ENCODE results near the gene LRRN4CL. TPM values are rescaled to one million over a fixed set of nuclear protein-coding genes. Genes with fewer than 3 reads are reported as not detected.

The LRRN4CL gene
- total and polyA plus RNA-seq, 9 of the 15 experiments (the other 6 are each of a cell fraction or from before 2014, with no cell fraction given) = 0.03 to 0.11 (median 0.05) TPM; not detected in 4

DNA sequence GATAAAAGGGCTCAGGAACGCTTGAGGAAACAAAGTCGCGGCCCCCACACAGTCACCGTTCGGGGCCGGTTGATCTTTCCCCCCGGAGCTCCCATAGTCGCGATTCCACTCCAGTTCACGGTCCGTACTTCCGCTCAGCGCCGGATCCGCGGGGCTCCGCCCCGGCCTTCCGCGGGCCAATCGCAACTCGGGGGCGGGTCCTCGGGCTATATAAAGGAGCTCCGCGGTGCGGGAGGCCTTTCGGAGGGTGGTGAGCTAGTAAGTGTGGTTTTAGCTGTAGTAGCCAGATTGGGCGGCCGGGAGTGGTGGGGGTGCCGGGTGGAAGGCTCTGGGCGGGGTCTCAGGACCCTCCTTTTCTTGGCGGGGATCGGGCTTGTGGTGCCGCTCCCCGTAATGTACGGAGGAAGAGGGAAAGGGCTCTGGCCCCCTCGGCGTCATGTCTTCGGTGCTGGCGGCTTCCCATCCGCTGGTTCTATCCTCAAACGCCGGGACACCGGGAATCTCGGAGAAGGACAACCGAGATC is 24.2 kb downstream of the LRRN4CL start, which contains the start of the genes C11orf98 and CSKMT (continued):
- TF ChIP-seq NR0B1 (IDR thresholded peaks at IDR 0.05; ENCODE audit: partially characterized antibody) (no peak), TBL1XR1 (IDR thresholded peaks at IDR 0.05; ENCODE audit: low read length in 2 of 2) (peak; percentile 14 to 17; a peak in 1 of 4 replicates), CHD2 (IDR thresholded peaks at IDR 0.05; ENCODE audit: low read depth, low read length) (peak; percentile 56; the same call in 1 of the 2 replicates), MEIS2 (IDR thresholded peaks at IDR 0.05; ENCODE audit: partially characterized antibody) (no peak), PRPF4 (IDR thresholded peaks at IDR 0.05; ENCODE audit: insufficient read depth, low read depth, low read length, poor library complexity, severe bottlenecking) (peak; percentile 97), SIX5 (IDR thresholded peaks at IDR 0.05; ENCODE audit: borderline replicate concordance in 1 of 2, insufficient read depth in 1 of 2, low read depth in 1 of 2, low read length in 2 of 2) (no peak), CTBP1 (IDR thresholded peaks at IDR 0.05; ENCODE audit: borderline replicate concordance) (no peak; the same call in 1 of the 2 replicates), ARID3B (CRISPR knock-in tag; IDR thresholded peaks at IDR 0.05; ENCODE audit: borderline replicate concordance) (no peak), SMAD4 (CRISPR knock-in tag; conservative IDR thresholded peaks at IDR 0.05) (no peak), VEZF1 (CRISPR knock-in tag; IDR thresholded peaks at IDR 0.05) (peak; percentile 88), PTBP1 (IDR thresholded peaks at IDR 0.05; ENCODE audit: low read depth, low read length) (no peak; the same call in 1 of the 2 replicates), HSF4 (CRISPR knock-in tag; IDR thresholded peaks at IDR 0.05; ENCODE audit: borderline replicate concordance) (no peak), ZFX (CRISPR knock-in tag; IDR thresholded peaks at IDR 0.05) (peak; percentile 81), RBM14 (IDR thresholded peaks at IDR 0.05; ENCODE audit: borderline replicate concordance, insufficient read depth, low read depth, low read length) (no peak), GTF3C2 (IDR thresholded peaks at IDR 0.05; ENCODE audit: borderline replicate concordance, extremely low read depth, insufficient read length) (no peak)
- TF ChIP-seq, protein P1, sequence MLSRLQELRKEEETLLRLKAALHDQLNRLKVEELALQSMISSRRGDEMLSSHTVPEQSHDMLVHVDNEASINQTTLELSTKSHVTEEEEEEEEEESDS (CRISPR knock-in tag; IDR thresholded peaks at IDR 0.05) = no peak
- TF ChIP-seq, protein P2, sequence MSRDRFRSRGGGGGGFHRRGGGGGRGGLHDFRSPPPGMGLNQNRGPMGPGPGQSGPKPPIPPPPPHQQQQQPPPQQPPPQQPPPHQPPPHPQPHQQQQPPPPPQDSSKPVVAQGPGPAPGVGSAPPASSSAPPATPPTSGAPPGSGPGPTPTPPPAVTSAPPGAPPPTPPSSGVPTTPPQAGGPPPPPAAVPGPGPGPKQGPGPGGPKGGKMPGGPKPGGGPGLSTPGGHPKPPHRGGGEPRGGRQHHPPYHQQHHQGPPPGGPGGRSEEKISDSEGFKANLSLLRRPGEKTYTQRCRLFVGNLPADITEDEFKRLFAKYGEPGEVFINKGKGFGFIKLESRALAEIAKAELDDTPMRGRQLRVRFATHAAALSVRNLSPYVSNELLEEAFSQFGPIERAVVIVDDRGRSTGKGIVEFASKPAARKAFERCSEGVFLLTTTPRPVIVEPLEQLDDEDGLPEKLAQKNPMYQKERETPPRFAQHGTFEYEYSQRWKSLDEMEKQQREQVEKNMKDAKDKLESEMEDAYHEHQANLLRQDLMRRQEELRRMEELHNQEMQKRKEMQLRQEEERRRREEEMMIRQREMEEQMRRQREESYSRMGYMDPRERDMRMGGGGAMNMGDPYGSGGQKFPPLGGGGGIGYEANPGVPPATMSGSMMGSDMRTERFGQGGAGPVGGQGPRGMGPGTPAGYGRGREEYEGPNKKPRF (IDR thresholded peaks at IDR 0.05; ENCODE audit: low read depth, low read length) = no peak

All from K562 (cell line).